Left lung (tissue), 10 donors: Measurements from ENCODE around the gene ZNF518A. TPM values are rescaled to one million over a fixed set of nuclear protein-coding genes. Genes with fewer than 3 reads are reported as not detected.
"Not testable (repeated sequence)": the region's sequence is repeated elsewhere in the genome, so short reads cannot be mapped to it uniquely, and the experiment has no call there.

Experiments used
- ATAC-seq: fragments of 200-7000 bp; cut with Tn5 transposase; one replicate; pipeline ENCODE4 v1.9.1; 2020; ENCODE audit warnings: moderate library complexity
- DNase-seq, 4 donors: peaks; one replicate each; pipeline ENCODE4 v3.0.0-alpha.2; 2013 to 2020
- H3K27ac ChIP-seq, 2 donors: fragments of 200-600 bp; sonication (generic) in 1 of 2; one replicate each; pipeline versions ENCODE4 v1.5.0 to v1.8.0; 2020 to 2021
- H3K27me3 ChIP-seq, 2 donors: fragments of 200-600 bp; sonication (generic) in 1 of 2; one replicate each; pipeline versions ENCODE4 v1.5.0 to v1.8.0; 2020 to 2021
- H3K36me3 ChIP-seq, 2 donors: fragments of 200-600 bp; sonication (generic) in 1 of 2; one replicate each; pipeline versions ENCODE4 v1.5.0 to v1.8.0; 2020 to 2021
- H3K4me1 ChIP-seq, 2 donors: fragments of 200-600 bp; one replicate each; pipeline ENCODE4 v1.8.0; 2021
- H3K4me3 ChIP-seq, 2 donors: fragments of 200-600 bp; sonication (generic) in 1 of 2; one replicate each; pipeline versions ENCODE4 v1.5.0 to v1.8.0; 2020 to 2021; ENCODE audit warnings: mild to moderate bottlenecking in 1 of 2
- H3K9me3 ChIP-seq, 2 donors: fragments of 200-600 bp; sonication (generic) in 1 of 2; one replicate each; pipeline versions ENCODE4 v1.5.0 to v1.8.0; 2020 to 2021
- CTCF ChIP-seq, 2 donors: fragments of 200-600 bp; sonication (generic) in 1 of 2; IDR thresholded peaks; one replicate each; pipeline versions ENCODE4 v1.5.0 to v1.8.0; 2021; ENCODE audit warnings: antibody characterized with exemption in 2 of 2
- intact Hi-C, 2 donors: fragments of 100-400 bp; cut with DNase I; formaldehyde crosslinking; loops; one replicate each; pipeline versions ENCODE4 v1.11.2 to v1.14.2; 2022
- polyA plus RNA-seq, 6 donors: library from polyadenylated mRNA; unstranded; fragments of 120-200 nt; gene quantifications; one replicate each; pipeline ENCODE4 v1.2.1, GENCODE V29; 2013; ENCODE audit not compliant: insufficient read length in 6 of 6
- total RNA-seq, 2 donors: library from RNA; stranded (reverse); fragmentation: NEBNext Ultra II Directional; extraction: Animal tissue kit (Norgen Biotek cat#: 25700); gene quantifications; one replicate each; pipeline ENCODE4 v1.2.1, GENCODE V29; 2021
- donor health status: DM: no; HTN: yes; CAD: no.
- donor health status: DM: no; HTN: no; CAD: no.

The ZNF518A gene
- total and polyA plus RNA-seq, 8 donors: 19.5 to 55.1 (median 49.2) TPM

GRCh38 chr10:96176985-96177384, 46.9 kb downstream of the ZNF518A start:
- peaks cover 0 to 44% of the 10 kb centered on the region in 2 donors for H3K9me3 ChIP-seq
- no peak for DNase-seq

DNA sequence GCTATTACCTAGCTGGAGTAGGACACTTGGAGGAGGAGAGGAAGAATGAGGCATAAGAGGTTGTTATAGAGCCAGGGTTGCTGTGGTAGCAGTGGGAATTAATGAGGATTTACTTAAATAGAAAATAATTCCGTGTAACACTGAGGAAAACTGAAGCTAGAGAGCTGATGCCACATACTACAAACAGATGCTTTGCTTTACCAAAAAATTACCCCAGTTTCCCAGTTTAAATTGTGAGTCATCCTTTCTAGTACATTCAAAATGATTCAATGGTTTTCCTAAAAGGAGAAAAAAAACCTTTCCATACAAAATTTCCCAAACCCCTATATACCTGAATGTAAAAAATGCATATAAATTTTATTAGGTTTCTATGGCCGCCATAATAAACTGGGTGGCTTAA, 58.3 kb downstream of the ZNF518A start:
- no peak for ATAC-seq
- Histone ChIP-seq H3K27me3 (no peaks in the 10 kb centered on the region), H3K27ac (no peak overlapping the region), H3K9me3 (peaks cover 0 to 13% of the 10 kb centered on the region in 2 donors), H3K36me3 (no peaks in the 10 kb centered on the region), H3K4me3 (no peak overlapping the region), H3K4me1 (no peaks in the 10 kb centered on the region)
- intact Hi-C loops: no loop called here
- no peak for DNase-seq
- no peak for TF ChIP-seq CTCF (IDR thresholded peaks at IDR 0.05)

More at GRCh38 chr10:96176985-96177384, 46.9 kb downstream of the ZNF518A start:
- no peaks in the 10 kb centered on the region for H3K4me1 ChIP-seq
- ATAC-seq: no peak
- no peaks in the 10 kb centered on the region for H3K36me3 ChIP-seq
- no peaks in the 10 kb centered on the region for H3K27me3 ChIP-seq
- H3K27ac ChIP-seq: no peak overlapping the region
- no peak overlapping the region for H3K4me3 ChIP-seq
- intact Hi-C loops: no loop called here
- no peak for TF ChIP-seq CTCF (IDR thresholded peaks at IDR 0.05)

GRCh38 chr10:96188916-96189315, 58.8 kb downstream of the ZNF518A start:
- intact Hi-C loops: no loop called here
- no peak for ATAC-seq
- no peak for TF ChIP-seq CTCF (IDR thresholded peaks at IDR 0.05)

DNA sequence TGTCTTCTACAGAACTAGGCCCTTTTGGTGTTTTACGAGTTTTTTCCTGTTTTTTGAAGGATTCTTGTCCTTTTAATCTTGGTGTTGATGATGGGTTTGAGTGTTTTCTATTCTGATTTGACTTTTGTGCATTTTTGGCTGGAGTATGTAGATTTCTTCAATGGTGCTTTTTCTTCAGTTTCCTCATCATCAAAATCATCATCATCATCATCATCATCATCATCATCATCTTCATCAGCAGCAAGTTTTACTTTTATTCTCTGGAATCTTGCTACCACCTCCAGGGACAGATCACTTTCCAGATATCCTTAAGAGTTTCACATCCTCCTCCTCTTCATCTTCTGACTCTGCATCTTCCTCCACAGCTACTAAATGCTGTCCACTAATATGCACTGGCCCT, 59.4 kb downstream of the ZNF518A start:
- ATAC-seq, H3K9me3 ChIP-seq, H3K27me3 ChIP-seq, DNase-seq, intact Hi-C loops, H3K27ac ChIP-seq, H3K4me3 ChIP-seq, H3K36me3 ChIP-seq, H3K4me1 ChIP-seq: not testable (repeated sequence)

More at GRCh38 chr10:96188916-96189315, 58.8 kb downstream of the ZNF518A start:
- no peak overlapping the region for H3K4me3 ChIP-seq
- no peak for DNase-seq
- peaks cover 0 to 10% of the 10 kb centered on the region in 2 donors for H3K9me3 ChIP-seq
- H3K27me3 ChIP-seq: no peaks in the 10 kb centered on the region
- no peaks in the 10 kb centered on the region for H3K36me3 ChIP-seq
- H3K4me1 ChIP-seq: no peaks in the 10 kb centered on the region
- no peak overlapping the region for H3K27ac ChIP-seq

DNA sequence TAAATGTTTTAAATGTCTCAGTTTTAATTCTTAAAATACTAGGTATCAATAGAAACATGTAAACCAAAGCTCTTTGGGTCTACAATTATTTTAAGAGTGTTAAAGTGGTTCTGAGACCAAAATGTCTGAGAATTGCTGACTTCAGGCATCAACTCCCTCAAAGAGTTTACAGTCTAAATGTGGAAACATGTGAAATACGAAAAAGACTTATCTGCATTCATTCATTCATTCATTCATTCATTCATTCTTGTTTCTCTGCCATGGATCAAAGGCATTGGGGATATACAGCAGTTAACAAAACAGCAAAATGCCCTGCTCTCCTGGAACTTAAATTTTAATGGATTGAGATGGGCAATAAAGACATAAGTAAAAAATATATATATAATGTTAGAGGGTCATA, 71.4 kb downstream of the ZNF518A start:
- Histone ChIP-seq H3K27ac (no peak overlapping the region), H3K36me3 (peaks cover 0 to 4% of the 10 kb centered on the region in 2 donors), H3K27me3 (no peaks in the 10 kb centered on the region), H3K4me3 (no peak overlapping the region), H3K4me1 (no peaks in the 10 kb centered on the region), H3K9me3 (no peaks in the 10 kb centered on the region)
- no peak for TF ChIP-seq CTCF (IDR thresholded peaks at IDR 0.05)
- ATAC-seq (no peak), DNase-seq (no peak)
- intact Hi-C loops: no loop called here

DNA sequence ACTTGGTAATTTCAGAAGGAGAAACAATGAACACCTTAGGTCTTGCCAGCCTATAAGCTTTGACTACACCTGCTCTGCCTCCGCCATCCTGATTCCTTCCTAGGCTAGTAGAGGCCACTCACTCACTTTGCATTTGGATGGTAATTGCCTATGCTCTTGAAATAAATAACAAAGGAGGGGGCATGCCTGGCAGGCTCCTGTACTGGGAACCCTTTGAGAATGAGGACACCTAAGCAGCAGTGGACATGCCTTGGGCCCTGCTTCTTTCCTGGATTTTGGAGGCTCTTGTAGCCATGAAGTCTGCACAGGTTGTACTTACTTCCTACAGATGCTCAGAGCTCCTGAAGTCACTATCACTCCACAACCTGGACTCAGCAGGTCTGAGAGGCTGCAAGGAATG, 75.5 kb downstream of the ZNF518A start:
- H3K27ac ChIP-seq: no peak overlapping the region
- ATAC-seq: no peak
- TF ChIP-seq CTCF (IDR thresholded peaks at IDR 0.05): no peak

More for the DNA sequence above, 75.5 kb downstream of the ZNF518A start:
- Histone ChIP-seq H3K27me3 (no peaks in the 10 kb centered on the region), H3K9me3 (no peaks in the 10 kb centered on the region), H3K4me3 (no peak overlapping the region), H3K4me1 (no peaks in the 10 kb centered on the region), H3K36me3 (peaks cover 0 to 4% of the 10 kb centered on the region in 2 donors)
- no peak for DNase-seq
- intact Hi-C loops: no loop called here
